GM13976 (cell line): ENCODE results near the gene PGAM1.

Source experiments
- DNase-seq: peaks from one replicate; pipeline ENCODE4 v3.0.0; 2012; ENCODE audit warnings: low spot score
- in situ Hi-C: fragments of 300-500 bp; cut with MboI; formaldehyde crosslinking; loops from one replicate; pipeline ENCODE4 v1.12.0; 2022; ENCODE audit warnings: low sequenced_read_pairs, mixed read lengths, inconsistent platforms; ENCODE audit not compliant: unreplicated experiment
- TF ChIP-seq, protein P1 (sequence below): IDR thresholded peaks from 2 replicates; pipeline ENCODE4 v1.5.1; 2012; ENCODE audit warnings: borderline replicate concordance, mild to moderate bottlenecking; ENCODE audit not compliant: insufficient read depth; ENCODE audit errors: extremely low read depth, missing control alignments, control extremely low read depth

Gene PGAM1

GRCh38 chr10:97384156-97384555, 41.8 kb upstream of the PGAM1 start:
- in situ Hi-C loops, result no loop called here
- DNase-seq, result no peak
- TF ChIP-seq, protein P1, sequence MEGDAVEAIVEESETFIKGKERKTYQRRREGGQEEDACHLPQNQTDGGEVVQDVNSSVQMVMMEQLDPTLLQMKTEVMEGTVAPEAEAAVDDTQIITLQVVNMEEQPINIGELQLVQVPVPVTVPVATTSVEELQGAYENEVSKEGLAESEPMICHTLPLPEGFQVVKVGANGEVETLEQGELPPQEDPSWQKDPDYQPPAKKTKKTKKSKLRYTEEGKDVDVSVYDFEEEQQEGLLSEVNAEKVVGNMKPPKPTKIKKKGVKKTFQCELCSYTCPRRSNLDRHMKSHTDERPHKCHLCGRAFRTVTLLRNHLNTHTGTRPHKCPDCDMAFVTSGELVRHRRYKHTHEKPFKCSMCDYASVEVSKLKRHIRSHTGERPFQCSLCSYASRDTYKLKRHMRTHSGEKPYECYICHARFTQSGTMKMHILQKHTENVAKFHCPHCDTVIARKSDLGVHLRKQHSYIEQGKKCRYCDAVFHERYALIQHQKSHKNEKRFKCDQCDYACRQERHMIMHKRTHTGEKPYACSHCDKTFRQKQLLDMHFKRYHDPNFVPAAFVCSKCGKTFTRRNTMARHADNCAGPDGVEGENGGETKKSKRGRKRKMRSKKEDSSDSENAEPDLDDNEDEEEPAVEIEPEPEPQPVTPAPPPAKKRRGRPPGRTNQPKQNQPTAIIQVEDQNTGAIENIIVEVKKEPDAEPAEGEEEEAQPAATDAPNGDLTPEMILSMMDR, result no peak

DNA sequence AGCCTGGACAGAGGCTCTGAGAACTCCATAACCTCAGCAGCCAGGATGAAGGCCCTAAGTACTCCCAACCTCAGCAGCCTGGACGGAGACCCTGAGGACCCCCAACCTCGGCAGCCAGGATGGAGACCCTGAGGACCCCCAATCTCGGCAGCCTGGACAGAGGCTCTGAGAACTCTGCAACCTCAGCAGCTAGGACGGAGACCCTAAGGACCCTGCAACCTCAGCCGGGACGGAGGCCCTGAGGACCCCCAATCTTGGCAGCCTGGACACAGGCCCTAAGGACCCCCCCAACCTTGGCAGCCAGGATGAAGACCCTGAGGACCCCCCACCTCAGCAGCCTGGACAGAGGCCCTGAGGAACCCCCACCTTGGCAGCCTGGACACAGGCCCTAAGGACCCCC, 41.4 kb upstream of the PGAM1 start:
- TF ChIP-seq, protein P1, result no peak
- no peak for DNase-seq
- in situ Hi-C loops, result no loop called here

- TF ChIP-seq, protein P1, result no peak
- in situ Hi-C loops, result no loop called here
- no peak for DNase-seq
Measured at GRCh38 chr10:97385565-97385964, 40.4 kb upstream of the PGAM1 start.

DNA sequence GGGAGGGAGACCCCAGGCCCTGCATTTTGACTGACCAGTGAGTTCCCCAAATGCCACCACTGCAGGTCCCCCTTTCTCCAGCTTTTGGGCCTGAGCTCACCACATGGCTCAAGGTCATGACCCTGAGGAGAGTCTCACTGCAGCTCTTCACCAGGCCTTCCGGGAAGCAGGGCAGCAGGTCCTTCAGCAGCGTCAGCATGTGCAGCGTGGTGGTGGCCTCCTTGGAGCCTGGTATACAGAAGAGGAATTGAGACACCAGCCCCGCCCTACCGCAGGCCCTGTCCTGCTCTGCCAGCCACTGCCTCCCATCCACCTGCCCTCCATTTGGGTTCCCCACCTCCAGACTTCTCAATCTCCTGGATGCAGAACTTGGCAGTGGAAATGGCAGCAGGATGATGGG, 37.8 kb upstream of the PGAM1 start:
- no peak for DNase-seq
- in situ Hi-C loops, result no loop called here
- TF ChIP-seq, protein P1, result no peak

GRCh38 chr10:97390091-97390490, 35.9 kb upstream of the PGAM1 start:
- in situ Hi-C loops, result no loop called here
- TF ChIP-seq, protein P1, result no peak
- DNase-seq, result no peak

DNA sequence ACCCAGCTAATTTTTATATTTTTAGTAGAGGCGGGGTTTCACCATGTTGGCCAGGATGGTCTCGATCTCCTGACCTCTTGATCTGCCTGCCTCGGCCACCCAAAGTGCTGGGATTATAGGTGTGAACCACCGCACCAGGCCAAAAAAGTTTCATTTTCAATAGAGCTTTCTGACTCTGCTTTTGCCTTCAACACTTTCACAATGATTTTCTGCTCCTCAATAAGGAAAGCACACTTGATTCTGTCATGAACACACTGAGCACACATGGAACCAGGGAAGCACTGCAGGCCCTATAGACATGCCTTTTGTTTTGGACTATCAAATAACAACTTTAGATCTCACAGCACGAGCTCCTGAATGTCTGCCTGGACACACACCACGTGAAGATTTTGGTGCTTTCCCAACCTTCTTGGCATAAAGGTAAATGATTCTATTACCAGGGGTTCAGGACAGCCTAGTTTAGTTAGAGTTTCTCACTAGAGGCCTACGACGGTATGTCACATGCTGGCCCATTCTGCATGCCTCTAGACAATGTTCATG, 32.9 kb upstream of the PGAM1 start:
- in situ Hi-C loops, result no loop called here
- no peak for DNase-seq
- TF ChIP-seq, protein P1, result no peak

DNA sequence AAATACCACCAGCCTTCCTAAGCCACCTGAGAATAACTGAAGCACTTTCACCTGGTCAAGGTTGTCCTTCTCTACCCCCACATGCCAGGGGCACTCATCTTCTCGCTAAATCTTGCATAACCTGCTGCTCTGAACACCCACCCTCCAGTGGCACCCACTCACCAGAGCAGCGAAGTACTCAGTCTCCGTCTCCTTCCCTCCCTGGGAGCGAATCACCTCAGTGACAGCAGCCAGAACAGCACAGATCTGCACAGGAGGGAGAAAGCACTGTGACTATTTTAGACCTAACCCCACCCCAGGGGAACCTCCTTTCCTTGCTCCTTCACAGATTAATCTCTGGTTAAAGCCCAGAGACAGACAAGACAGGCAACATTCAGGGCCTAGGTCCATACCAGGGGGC, 29.9 kb upstream of the PGAM1 start:
- in situ Hi-C loops, result no loop called here
- DNase-seq, result no peak
- TF ChIP-seq, protein P1, result no peak
